H9 (cell line): ENCODE data around the gene NBEAL1. TPM values are rescaled to one million over a fixed set of nuclear protein-coding genes. Genes with fewer than 3 reads are reported as not detected.
"Not testable (repeated sequence)": the region's sequence is repeated elsewhere in the genome, so short reads cannot be mapped to it uniquely, and the experiment has no call there.

ENCODE experiments used
- DNase-seq: peaks from one replicate; pipeline ENCODE4 v3.0.0-alpha.2; 2017
- H2AFZ ChIP-seq: one replicate; pipeline ENCODE4 v1.6.1; 2013; ENCODE audit warnings: mild to moderate bottlenecking, low read length, control low read depth, moderate library complexity
- H2AK5ac ChIP-seq: 2 replicates; pipeline ENCODE4 v1.6.1; 2013; ENCODE audit warnings: low read length, control low read depth, mixed read lengths; ENCODE audit not compliant: insufficient read length
- H2BK120ac ChIP-seq: one replicate; pipeline ENCODE4 v1.6.1; 2013; ENCODE audit warnings: low read depth, mild to moderate bottlenecking, low read length, control low read depth, inconsistent platforms; ENCODE audit not compliant: poor library complexity, severe bottlenecking
- H2BK12ac ChIP-seq: 2 replicates; pipeline ENCODE4 v1.6.1; 2013; ENCODE audit warnings: low read length, control low read depth, mixed read lengths, low read depth; ENCODE audit not compliant: insufficient read length
- H2BK15ac ChIP-seq: 2 replicates; pipeline ENCODE4 v1.6.1; 2013; ENCODE audit warnings: low read depth, low read length, control low read depth
- H2BK20ac ChIP-seq: one replicate; pipeline ENCODE4 v1.6.1; 2013; ENCODE audit warnings: low read depth, mild to moderate bottlenecking, low read length, control low read depth, inconsistent platforms; ENCODE audit not compliant: poor library complexity, severe bottlenecking
- H2BK5ac ChIP-seq: 2 replicates; pipeline ENCODE4 v1.6.1; 2013; ENCODE audit warnings: low read length, control low read depth, mixed read lengths; ENCODE audit not compliant: insufficient read length
- H3K14ac ChIP-seq: 2 replicates; pipeline ENCODE4 v1.6.1; 2013; ENCODE audit warnings: low read length, control low read depth; ENCODE audit not compliant: insufficient read depth
- H3K18ac ChIP-seq: 2 replicates; pipeline ENCODE4 v1.6.1; 2013; ENCODE audit warnings: low read depth, mild to moderate bottlenecking, mixed read lengths, low read length, control low read depth; ENCODE audit not compliant: insufficient read length
- H3K23ac ChIP-seq: 2 replicates; pipeline ENCODE4 v1.6.1; 2013; ENCODE audit warnings: low read length, control low read depth, mixed read lengths, low read depth; ENCODE audit not compliant: insufficient read length
- H3K23me2 ChIP-seq: 2 replicates; pipeline ENCODE4 v1.6.1; 2013; ENCODE audit warnings: low read depth, mild to moderate bottlenecking, mixed read lengths, low read length, control low read depth; ENCODE audit not compliant: insufficient read length, poor library complexity, severe bottlenecking
- H3K27ac ChIP-seq: 2 replicates; pipeline ENCODE4 v1.5.1; 2013; ENCODE audit warnings: low read length, control low read depth, mixed read lengths, low read depth; ENCODE audit not compliant: insufficient read length
- H3K27me3 ChIP-seq: 2 replicates; pipeline ENCODE4 v1.6.1; 2013; ENCODE audit warnings: low read length, control low read depth, inconsistent platforms; ENCODE audit not compliant: insufficient read depth
- H3K4ac ChIP-seq: 2 replicates; pipeline ENCODE4 v1.6.1; 2013; ENCODE audit warnings: low read depth, mild to moderate bottlenecking, control low read depth, inconsistent platforms, low read length, moderate library complexity
- H3K4me1 ChIP-seq: 2 replicates; pipeline ENCODE4 v1.6.1; 2013; ENCODE audit warnings: low read length, control low read depth, inconsistent platforms; ENCODE audit not compliant: insufficient read depth
- H3K4me2 ChIP-seq: 2 replicates; pipeline ENCODE4 v1.6.1; 2013; ENCODE audit warnings: low read length, control low read depth, mixed read lengths; ENCODE audit not compliant: insufficient read length, insufficient read depth
- H3K56ac ChIP-seq: 2 replicates; pipeline ENCODE4 v1.6.1; 2013; ENCODE audit warnings: low read depth, mild to moderate bottlenecking, mixed read lengths, low read length, control low read depth; ENCODE audit not compliant: insufficient read length
- H3K79me1 ChIP-seq: 2 replicates; pipeline ENCODE4 v1.6.1; 2013; ENCODE audit warnings: low read depth, mild to moderate bottlenecking, moderate library complexity, low read length, control low read depth, inconsistent platforms; ENCODE audit not compliant: insufficient read depth, poor library complexity, severe bottlenecking
- H3K79me2 ChIP-seq: 2 replicates; pipeline ENCODE4 v1.6.1; 2013; ENCODE audit warnings: low read length, control low read depth, inconsistent platforms; ENCODE audit not compliant: insufficient read depth
- H3K9ac ChIP-seq: 2 replicates; pipeline ENCODE4 v1.6.1; 2013; ENCODE audit warnings: low read length, control low read depth, mixed read lengths; ENCODE audit not compliant: insufficient read length; ENCODE audit errors: extremely low read depth
- H3K9me3 ChIP-seq: one replicate; pipeline ENCODE4 v1.6.1; 2013; ENCODE audit warnings: low read depth, low read length, inconsistent platforms; ENCODE audit not compliant: control insufficient read depth
- H3T11ph ChIP-seq: one replicate; pipeline ENCODE4 v1.6.1; 2013; ENCODE audit warnings: mild to moderate bottlenecking, low read length, control low read depth, inconsistent platforms
- H4K20me1 ChIP-seq: one replicate; pipeline ENCODE4 v1.6.1; 2013; ENCODE audit not compliant: control insufficient read depth, insufficient read length, insufficient read depth
- H4K5ac ChIP-seq: 2 replicates; pipeline ENCODE4 v1.6.1; 2013; ENCODE audit warnings: low read depth, mild to moderate bottlenecking, mixed read lengths, low read length, control low read depth; ENCODE audit not compliant: insufficient read length
- H4K8ac ChIP-seq: replicated peaks from 2 replicates; pipeline ENCODE4 v1.6.1; 2013; ENCODE audit warnings: low read length, control low read depth, mixed read lengths, low read depth; ENCODE audit not compliant: insufficient read length
- H4K91ac ChIP-seq: 2 replicates; pipeline ENCODE4 v1.6.1; 2013; ENCODE audit warnings: low read depth, mild to moderate bottlenecking, moderate library complexity, mixed read lengths, low read length, control low read depth; ENCODE audit not compliant: insufficient read length
- H3K27ac Mint-ChIP-seq, 3 experiments: 2 replicates in 2 of 3; 3 replicates in 1 of 3; pipeline ENCODE4 v1.8.0; 2020 to 2021; ENCODE audit warnings: mixed read lengths in 3 of 3, mild to moderate bottlenecking in 1 of 3, moderate library complexity in 1 of 3
- H3K27me3 Mint-ChIP-seq: 2 replicates; pipeline ENCODE4 v1.8.0; 2021; ENCODE audit warnings: low read depth, mild to moderate bottlenecking, moderate library complexity, mixed read lengths
- H3K36me3 Mint-ChIP-seq, 3 experiments: 2 replicates in 2 of 3; 3 replicates in 1 of 3; pipeline ENCODE4 v1.8.0; 2020 to 2021; ENCODE audit warnings: low read depth in 3 of 3, mixed read lengths in 3 of 3; ENCODE audit not compliant: insufficient read depth in 1 of 3
- H3K4me1 Mint-ChIP-seq, 2 experiments: 2 replicates each; pipeline ENCODE4 v1.8.0; 2020; ENCODE audit warnings: mixed read lengths in 2 of 2
- H3K4me3 Mint-ChIP-seq, 2 experiments: 2 replicates in 1 of 2; 3 replicates in 1 of 2; pipeline ENCODE4 v1.8.0; 2020 to 2021; ENCODE audit warnings: mild to moderate bottlenecking in 2 of 2, mixed read lengths in 2 of 2, moderate library complexity in 1 of 2
- H3K9me3 Mint-ChIP-seq, 2 experiments: 2 replicates in 1 of 2; 3 replicates in 1 of 2; pipeline ENCODE4 v1.8.0; 2020; ENCODE audit warnings: mild to moderate bottlenecking in 2 of 2, mixed read lengths in 2 of 2, moderate library complexity in 1 of 2
- WGBS: extraction: QIAGEN DNeasy Blood & Tissue Kit; methylation state at CpG from one replicate; pipeline ENCODE4 v1.1.7; 2013; ENCODE audit warnings: missing lambda C conversion rate, low lambda C conversion rate, mixed read lengths; ENCODE audit not compliant: insufficient read length; ENCODE audit errors: extremely low coverage; 5-methylcytosine and 5-hydroxymethylcytosine counted together
- total RNA-seq: library from RNA; stranded (reverse); gene quantifications from 2 replicates; pipeline ENCODE4 v1.2.1, GENCODE V29; 2021

The NBEAL1 gene
- total RNA-seq, 1 experiment from 2014 or later = 10.1 TPM

GRCh38 chr2:203191026-203191425 lies 176.4 kb downstream of the NBEAL1 start:
- H3K4me2 ChIP-seq, H3K23me2 ChIP-seq, H2AK5ac ChIP-seq, H3K18ac ChIP-seq, H2BK12ac ChIP-seq, H3K4me3 Mint-ChIP-seq, H3T11ph ChIP-seq, H4K8ac ChIP-seq, H3K27me3 ChIP-seq, H3K4ac ChIP-seq, H3K14ac ChIP-seq, H4K5ac ChIP-seq, H2BK20ac ChIP-seq, H4K20me1 ChIP-seq, H3K27ac ChIP-seq, H3K4me1 Mint-ChIP-seq, H3K27ac Mint-ChIP-seq, H2AFZ ChIP-seq, DNase-seq, H2BK5ac ChIP-seq, H2BK120ac ChIP-seq, H3K79me2 ChIP-seq, H3K9ac ChIP-seq, H4K91ac ChIP-seq, H3K4me1 ChIP-seq, H3K56ac ChIP-seq, H3K27me3 Mint-ChIP-seq, H3K9me3 Mint-ChIP-seq, H3K9me3 ChIP-seq, H3K23ac ChIP-seq, H2BK15ac ChIP-seq, H3K79me1 ChIP-seq: not testable (repeated sequence)
- H3K36me3 Mint-ChIP-seq = peaks cover 3 to 12% (median 7%) of the 10 kb centered on the region in 3 experiments; a peak in 6 of 7 replicates
- WGBS = no CpG with 5 or more reads among the region's 6 CpGs
